WI38 (cell line): ENCODE measurements around the gene SMTN.

ENCODE experiments used
- H3K4me3 ChIP-seq: 2 replicates; pipeline ENCODE4 v1.5.1; 2011; ENCODE audit warnings: low read depth, mild to moderate bottlenecking, control low read depth, low read length
- CTCF ChIP-seq: IDR thresholded peaks from 2 replicates; pipeline ENCODE4 v1.5.1; 2012; ENCODE audit warnings: low read depth, mild to moderate bottlenecking, control low read depth, low read length

SMTN gene

GRCh38 chr22:31151872-31152271 lies 70.8 kb downstream of the SMTN start:
- TF ChIP-seq CTCF = no peak
- no peak overlapping the region for H3K4me3 ChIP-seq

DNA sequence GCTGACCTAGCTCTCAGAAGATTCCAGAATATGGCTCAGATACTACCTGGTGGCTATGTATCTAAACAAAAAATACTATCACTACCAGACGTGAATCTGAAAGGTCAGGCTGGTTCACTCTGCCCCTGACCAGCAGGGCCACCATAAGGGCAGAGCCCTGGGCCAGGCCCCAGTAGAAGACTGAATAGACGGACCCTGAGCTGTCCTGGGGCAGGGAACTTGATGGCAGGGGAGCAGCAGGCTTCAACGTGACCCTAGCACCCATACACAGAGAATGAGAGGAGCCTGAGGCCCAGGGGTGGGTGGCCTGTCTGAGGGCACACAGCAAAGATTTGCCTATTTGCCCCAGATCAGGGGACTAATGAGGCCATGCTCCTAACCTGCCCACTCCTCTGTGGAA lies 72.2 kb downstream of the SMTN start:
- no peak overlapping the region for H3K4me3 ChIP-seq
- no peak for TF ChIP-seq CTCF
